ENCODE data around the gene HBE1. TPM values are rescaled to one million over a fixed set of nuclear protein-coding genes. Genes with fewer than 3 reads are reported as not detected.

The HBE1 gene
- total RNA-seq, 1 experiment from 2014 or later, result not detected

DNA sequence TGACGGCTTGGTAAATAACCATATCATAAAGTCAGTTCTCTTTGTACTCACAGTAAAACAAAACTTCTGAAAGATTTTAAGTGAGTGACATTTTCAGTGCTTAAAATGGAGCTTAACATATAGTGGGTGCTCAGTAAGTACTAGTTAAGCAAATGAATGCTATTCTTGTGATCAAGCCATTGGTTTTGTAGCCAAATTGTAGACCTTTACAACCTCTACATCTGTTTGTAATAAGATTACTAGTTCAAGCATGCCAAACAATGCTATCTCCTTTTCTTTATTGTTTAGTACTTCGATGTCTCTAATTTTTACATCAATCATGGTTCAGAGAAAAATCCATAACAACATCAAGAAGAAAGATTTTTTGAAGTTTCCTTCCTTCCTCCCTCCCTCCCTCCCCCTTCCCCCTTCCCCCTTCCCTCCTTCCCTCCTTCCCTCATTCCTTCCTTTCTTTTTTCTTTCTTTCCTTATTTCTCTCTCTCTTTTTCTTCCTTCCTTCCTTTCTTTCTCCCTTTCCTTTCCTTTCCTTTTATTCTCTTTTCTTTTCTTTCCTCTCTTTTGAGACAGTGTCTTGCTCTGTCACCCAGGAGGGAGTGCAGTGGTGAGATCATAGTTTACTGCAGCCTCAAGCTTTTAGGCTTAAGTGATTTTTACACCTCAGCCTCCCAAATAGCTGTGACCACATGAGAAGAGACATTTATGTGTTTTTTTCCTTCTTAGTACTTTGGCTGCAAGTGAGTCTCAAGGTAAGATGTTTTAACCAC is 37.7 kb upstream of the HBE1 start:
- no peak overlapping the region for H3K4me2 ChIP-seq (ENCODE audit: insufficient read depth, insufficient read length, low read length)
- DNase-seq, result no peak
- no peak overlapping the region for H3K56ac ChIP-seq (ENCODE audit: insufficient read length, low read depth, low read length)
- H4K20me1 ChIP-seq (ENCODE audit: control insufficient read depth, insufficient read depth, insufficient read length), result no peaks in the 10 kb centered on the region
- TF ChIP-seq, protein P1, sequence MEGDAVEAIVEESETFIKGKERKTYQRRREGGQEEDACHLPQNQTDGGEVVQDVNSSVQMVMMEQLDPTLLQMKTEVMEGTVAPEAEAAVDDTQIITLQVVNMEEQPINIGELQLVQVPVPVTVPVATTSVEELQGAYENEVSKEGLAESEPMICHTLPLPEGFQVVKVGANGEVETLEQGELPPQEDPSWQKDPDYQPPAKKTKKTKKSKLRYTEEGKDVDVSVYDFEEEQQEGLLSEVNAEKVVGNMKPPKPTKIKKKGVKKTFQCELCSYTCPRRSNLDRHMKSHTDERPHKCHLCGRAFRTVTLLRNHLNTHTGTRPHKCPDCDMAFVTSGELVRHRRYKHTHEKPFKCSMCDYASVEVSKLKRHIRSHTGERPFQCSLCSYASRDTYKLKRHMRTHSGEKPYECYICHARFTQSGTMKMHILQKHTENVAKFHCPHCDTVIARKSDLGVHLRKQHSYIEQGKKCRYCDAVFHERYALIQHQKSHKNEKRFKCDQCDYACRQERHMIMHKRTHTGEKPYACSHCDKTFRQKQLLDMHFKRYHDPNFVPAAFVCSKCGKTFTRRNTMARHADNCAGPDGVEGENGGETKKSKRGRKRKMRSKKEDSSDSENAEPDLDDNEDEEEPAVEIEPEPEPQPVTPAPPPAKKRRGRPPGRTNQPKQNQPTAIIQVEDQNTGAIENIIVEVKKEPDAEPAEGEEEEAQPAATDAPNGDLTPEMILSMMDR (conservative IDR thresholded peaks at IDR 0.05), result no peak
- Mint-ChIP-seq H3K4me3 (no peak overlapping the region), H3K27me3 (ENCODE audit: low read depth) (no peaks in the 10 kb centered on the region), H3K36me3 (ENCODE audit: insufficient read depth in 1 of 3, low read depth in 3 of 3) (no peaks in the 10 kb centered on the region), H3K9me3 (no peaks in the 10 kb centered on the region), H3K27ac (no peak overlapping the region), H3K4me1 (no peaks in the 10 kb centered on the region)
- no peaks in the 10 kb centered on the region for H3K79me2 ChIP-seq (ENCODE audit: insufficient read depth, low read length)
- H3K4me1 ChIP-seq (ENCODE audit: insufficient read depth, low read length), result no peaks in the 10 kb centered on the region
- H3K9ac ChIP-seq (ENCODE audit: extremely low read depth, insufficient read length, low read length), result no peak overlapping the region
- no peak overlapping the region for H2BK120ac ChIP-seq (ENCODE audit: low read depth, low read length, poor library complexity, severe bottlenecking)
- H3K4ac ChIP-seq (ENCODE audit: low read depth, low read length), result no peak overlapping the region
- no peak overlapping the region for H3T11ph ChIP-seq (ENCODE audit: low read length)
- H2AFZ ChIP-seq (ENCODE audit: low read length), result no peak overlapping the region
- H3K14ac ChIP-seq (ENCODE audit: insufficient read depth, low read length), result no peak overlapping the region
- H4K8ac ChIP-seq (replicated peaks; ENCODE audit: insufficient read length, low read depth, low read length), result no peak overlapping the region
- no peak overlapping the region for H2BK15ac ChIP-seq (ENCODE audit: low read depth, low read length)
- no peak overlapping the region for H2BK20ac ChIP-seq (ENCODE audit: low read depth, low read length, poor library complexity, severe bottlenecking)
- no peaks in the 10 kb centered on the region for H3K27me3 ChIP-seq (ENCODE audit: insufficient read depth, low read length)
- H4K5ac ChIP-seq (ENCODE audit: insufficient read length, low read depth, low read length), result no peak overlapping the region
- no peaks in the 10 kb centered on the region for H3K79me1 ChIP-seq (ENCODE audit: insufficient read depth, low read depth, low read length, poor library complexity, severe bottlenecking)
- H4K91ac ChIP-seq (ENCODE audit: insufficient read length, low read depth, low read length), result no peak overlapping the region
- WGBS (ENCODE audit: extremely low coverage, insufficient read length, low lambda C conversion rate), result no CpG with 5 or more reads among the region's 2 CpGs
- no peak overlapping the region for H2AK5ac ChIP-seq (ENCODE audit: insufficient read length, low read length)
- no peaks in the 10 kb centered on the region for H3K9me3 ChIP-seq (ENCODE audit: control insufficient read depth, low read depth, low read length)
- H2BK12ac ChIP-seq (ENCODE audit: insufficient read length, low read depth, low read length), result no peak overlapping the region
- no peak overlapping the region for H3K23ac ChIP-seq (ENCODE audit: insufficient read length, low read depth, low read length)
- no peak overlapping the region for H3K18ac ChIP-seq (ENCODE audit: insufficient read length, low read depth, low read length)
- H3K23me2 ChIP-seq (ENCODE audit: insufficient read length, low read depth, low read length, poor library complexity, severe bottlenecking), result no peaks in the 10 kb centered on the region
- H3K27ac ChIP-seq (ENCODE audit: insufficient read length, low read depth, low read length), result no peak overlapping the region
- H2BK5ac ChIP-seq (ENCODE audit: insufficient read length, low read length), result no peak overlapping the region

Data from H9 (cell line).